ENCODE results near the gene TP53BP2.

TP53BP2 gene

GRCh38 chr1:223835754-223836153, 10.0 kb downstream of the TP53BP2 start:
- Histone ChIP-seq H3K79me2 (peaks cover 1% of the 10 kb centered on the region), H2AFZ (no peak overlapping the region), H3K27ac (no peak overlapping the region), H3K36me3 (ENCODE audit: control insufficient read depth, insufficient read depth, low read length) (no peaks in the 10 kb centered on the region), H3K9me3 (ENCODE audit: control insufficient read depth, low read length) (no peaks in the 10 kb centered on the region), H3K9ac (no peak overlapping the region), H3K27me3 (ENCODE audit: control insufficient read depth, insufficient read depth, low read length) (no peaks in the 10 kb centered on the region), H3K4me3 (ENCODE audit: low read depth, low read length) (no peak overlapping the region), H3K4me1 (peaks cover 5% of the 10 kb centered on the region), H3K4me2 (ENCODE audit: low read length) (no peak overlapping the region)
- TF ChIP-seq, protein P1, sequence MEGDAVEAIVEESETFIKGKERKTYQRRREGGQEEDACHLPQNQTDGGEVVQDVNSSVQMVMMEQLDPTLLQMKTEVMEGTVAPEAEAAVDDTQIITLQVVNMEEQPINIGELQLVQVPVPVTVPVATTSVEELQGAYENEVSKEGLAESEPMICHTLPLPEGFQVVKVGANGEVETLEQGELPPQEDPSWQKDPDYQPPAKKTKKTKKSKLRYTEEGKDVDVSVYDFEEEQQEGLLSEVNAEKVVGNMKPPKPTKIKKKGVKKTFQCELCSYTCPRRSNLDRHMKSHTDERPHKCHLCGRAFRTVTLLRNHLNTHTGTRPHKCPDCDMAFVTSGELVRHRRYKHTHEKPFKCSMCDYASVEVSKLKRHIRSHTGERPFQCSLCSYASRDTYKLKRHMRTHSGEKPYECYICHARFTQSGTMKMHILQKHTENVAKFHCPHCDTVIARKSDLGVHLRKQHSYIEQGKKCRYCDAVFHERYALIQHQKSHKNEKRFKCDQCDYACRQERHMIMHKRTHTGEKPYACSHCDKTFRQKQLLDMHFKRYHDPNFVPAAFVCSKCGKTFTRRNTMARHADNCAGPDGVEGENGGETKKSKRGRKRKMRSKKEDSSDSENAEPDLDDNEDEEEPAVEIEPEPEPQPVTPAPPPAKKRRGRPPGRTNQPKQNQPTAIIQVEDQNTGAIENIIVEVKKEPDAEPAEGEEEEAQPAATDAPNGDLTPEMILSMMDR (IDR thresholded peaks at IDR 0.05), result no peak

DNA sequence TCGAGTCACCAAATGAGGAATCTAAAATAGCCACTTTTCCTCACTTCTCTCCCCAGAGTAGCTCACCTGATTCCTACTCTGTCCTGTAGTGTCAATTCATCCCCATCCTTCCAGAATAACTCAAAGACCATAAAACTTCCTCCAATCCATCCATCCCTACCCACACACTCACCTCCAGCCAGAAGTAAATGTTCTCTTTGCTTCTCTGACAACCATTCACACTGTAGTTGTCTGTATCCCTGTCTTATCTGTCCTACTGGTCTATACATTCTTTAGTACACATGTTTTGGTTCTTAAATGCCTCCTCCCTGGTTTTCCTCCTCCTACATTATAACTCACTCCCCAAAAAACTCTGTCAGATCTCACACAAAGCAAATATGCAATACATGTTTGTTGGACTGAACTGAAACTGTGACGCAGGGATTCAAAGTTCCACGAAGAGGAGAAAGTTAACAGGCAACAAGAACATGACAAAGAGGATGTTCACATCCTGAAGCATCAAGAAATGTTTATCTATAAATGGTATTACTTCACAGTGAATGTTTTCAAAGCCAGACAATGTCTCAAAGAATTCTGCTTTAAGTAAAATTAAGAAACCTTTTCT, 11.0 kb downstream of the TP53BP2 start:
- Histone ChIP-seq H2AFZ (no peak overlapping the region), H3K27ac (no peak overlapping the region), H3K4me3 (ENCODE audit: low read depth, low read length) (no peak overlapping the region), H3K9me3 (ENCODE audit: control insufficient read depth, low read length) (no peaks in the 10 kb centered on the region), H3K9ac (no peak overlapping the region), H3K27me3 (ENCODE audit: control insufficient read depth, insufficient read depth, low read length) (no peaks in the 10 kb centered on the region), H3K4me1 (peaks cover 5% of the 10 kb centered on the region), H3K4me2 (ENCODE audit: low read length) (no peak overlapping the region), H3K79me2 (peaks cover 3% of the 10 kb centered on the region), H3K36me3 (ENCODE audit: control insufficient read depth, insufficient read depth, low read length) (no peaks in the 10 kb centered on the region)
- TF ChIP-seq, protein P1 (IDR thresholded peaks at IDR 0.05), result no peak

DNA sequence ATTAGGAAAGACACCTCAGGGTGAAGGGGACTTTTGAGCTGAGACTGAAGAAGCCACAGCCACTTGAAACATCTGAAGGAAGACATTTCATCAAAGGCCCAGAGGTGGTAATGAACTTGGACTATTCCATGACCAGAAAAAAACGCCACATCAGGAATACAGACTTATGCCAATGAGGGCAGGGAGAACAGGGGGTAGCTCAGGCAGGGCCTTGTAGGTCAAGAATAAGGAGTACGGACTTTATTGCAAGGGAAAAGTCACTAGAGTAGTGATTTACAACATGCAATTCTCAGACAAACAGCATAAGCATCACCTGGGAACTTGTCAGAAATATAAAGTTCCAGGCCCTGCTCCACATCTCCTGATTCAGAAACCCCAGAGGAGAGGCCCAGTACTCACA, 11.8 kb downstream of the TP53BP2 start:
- no peak overlapping the region for H3K9ac ChIP-seq
- TF ChIP-seq, protein P1 (IDR thresholded peaks at IDR 0.05), result no peak
- no peaks in the 10 kb centered on the region for H3K27me3 ChIP-seq (ENCODE audit: control insufficient read depth, insufficient read depth, low read length)
- H3K27ac ChIP-seq, result no peak overlapping the region
- H2AFZ ChIP-seq, result no peak overlapping the region
- H3K36me3 ChIP-seq (ENCODE audit: control insufficient read depth, insufficient read depth, low read length), result no peaks in the 10 kb centered on the region
- H3K4me2 ChIP-seq (ENCODE audit: low read length), result no peak overlapping the region
- peaks cover 4% of the 10 kb centered on the region for H3K79me2 ChIP-seq
- H3K9me3 ChIP-seq (ENCODE audit: control insufficient read depth, low read length), result no peaks in the 10 kb centered on the region
- H3K4me1 ChIP-seq, result peaks cover 5% of the 10 kb centered on the region
- no peak overlapping the region for H3K4me3 ChIP-seq (ENCODE audit: low read depth, low read length)

- Histone ChIP-seq H3K4me2 (ENCODE audit: low read length) (no peak overlapping the region), H2AFZ (no peak overlapping the region), H3K9ac (no peak overlapping the region), H3K27me3 (ENCODE audit: control insufficient read depth, insufficient read depth, low read length) (no peaks in the 10 kb centered on the region), H3K79me2 (peaks cover 11% of the 10 kb centered on the region), H3K27ac (no peak overlapping the region), H3K4me1 (peaks cover 5% of the 10 kb centered on the region), H3K4me3 (ENCODE audit: low read depth, low read length) (no peak overlapping the region), H3K9me3 (ENCODE audit: control insufficient read depth, low read length) (no peaks in the 10 kb centered on the region), H3K36me3 (ENCODE audit: control insufficient read depth, insufficient read depth, low read length) (no peaks in the 10 kb centered on the region)
- TF ChIP-seq, protein P1 (IDR thresholded peaks at IDR 0.05), result no peak
Measured at GRCh38 chr1:223832637-223832943, 13.2 kb downstream of the TP53BP2 start.
